Bronchus fibroblast of lung (primary cell): ENCODE results near the gene RENBP. TPM values are rescaled to one million over a fixed set of nuclear protein-coding genes. Genes with fewer than 3 reads are reported as not detected.

Source experiments
- total RNA-seq: library from RNA; depleted of rRNA; stranded (reverse); fragments of >200 nt; gene quantifications from 2 replicates; pipeline ENCODE4 v1.2.3, GENCODE V29; 2015

Gene RENBP
- total RNA-seq = 0.30 and 0.84 TPM in 2 replicates

GRCh38 chrX:153944140-153944799, at the start of gene RENBP:
RENBP (minus strand) TSS chrX:153944643; CDS start chrX:153944610, 33 bp downstream.

GRCh38 chrX:153972368-153973126, 28.1 kb upstream of the RENBP start, which contains the start of gene TMEM187:
TMEM187 (plus strand) TSS chrX:153972754; CDS start chrX:153982063, 9,309 bp downstream.

GRCh38 chrX:153971450-153972367, 27.3 kb upstream of the RENBP start, which contains the start of gene HCFC1:
HCFC1 (minus strand) TSS chrX:153971818; CDS start chrX:153970840, 978 bp downstream.

GRCh38 chrX:153934762-153935325, 9.6 kb downstream of the RENBP start, which contains the start of gene NAA10:
NAA10 (minus strand) TSS chrX:153935037; CDS start chrX:153934904, 133 bp downstream.

GRCh38 chrX:153925739-153926551, 18.5 kb downstream of the RENBP start, which contains the start of gene ARHGAP4:
ARHGAP4 (minus strand) TSS chrX:153926264; CDS start chrX:153926202, 62 bp downstream.

GRCh38 chrX:153903991-153904957, 40.2 kb downstream of the RENBP start, which contains the start of gene AVPR2:
AVPR2 (plus strand) TSS chrX:153904673; CDS start chrX:153905146, 473 bp downstream.

GRCh38 chrX:153885968-153886903, 58.2 kb downstream of the RENBP start, which contains the start of gene L1CAM:
L1CAM (minus strand) TSS chrX:153886173; CDS start chrX:153875836, 10,337 bp downstream.

Other genes with a start within 250 kb of the RENBP start
- gene BCAP31, start 220.3 kb downstream of the RENBP start, total RNA-seq = 84.3 and 104 TPM in 2 replicates
- 10.3 and 11.9 TPM in 2 replicates for gene ABCD1, start 219.8 kb downstream of the RENBP start, total RNA-seq
- gene PLXNB3, start 180.4 kb downstream of the RENBP start, total RNA-seq = 4.2 and 5.8 TPM in 2 replicates
- gene SRPK3, start 163.6 kb downstream of the RENBP start, total RNA-seq = 0.59 and 0.84 TPM in 2 replicates
- 94.1 and 96.8 TPM in 2 replicates for gene IDH3G, start 150.3 kb downstream of the RENBP start, total RNA-seq
- gene SSR4, start 150.0 kb downstream of the RENBP start, total RNA-seq = 187 and 269 TPM in 2 replicates
- gene PDZD4, start 114.1 kb downstream of the RENBP start, total RNA-seq = 0.30 and 0.50 TPM in 2 replicates
- 28.6 and 30.0 TPM in 2 replicates for gene L1CAM, start 58.5 kb downstream of the RENBP start, total RNA-seq
- 0.50 TPM in 1 of 2 replicates, not detected in the other for gene AVPR2, start 40.0 kb downstream of the RENBP start, total RNA-seq
- 2.2 and 3.7 TPM in 2 replicates for gene ARHGAP4, start 18.4 kb downstream of the RENBP start, total RNA-seq
- gene NAA10, start 9.6 kb downstream of the RENBP start, total RNA-seq = 169 and 189 TPM in 2 replicates
- gene HCFC1, start 27.2 kb upstream of the RENBP start, total RNA-seq = 39.3 and 43.1 TPM in 2 replicates
- gene TMEM187, start 28.1 kb upstream of the RENBP start, total RNA-seq = 4.7 and 5.1 TPM in 2 replicates
- 82.9 and 93.1 TPM in 2 replicates for gene IRAK1, start 75.3 kb upstream of the RENBP start, total RNA-seq
- 13.4 and 13.8 TPM in 2 replicates for gene MECP2, start 153.1 kb upstream of the RENBP start, total RNA-seq
- not detected in 2 replicates for gene OPN1LW, start 199.6 kb upstream of the RENBP start, total RNA-seq
- not detected in 2 replicates for gene OPN1MW, start 238.0 kb upstream of the RENBP start, total RNA-seq